Measurements from ENCODE around the gene MYOM3.

The MYOM3 gene

DNA sequence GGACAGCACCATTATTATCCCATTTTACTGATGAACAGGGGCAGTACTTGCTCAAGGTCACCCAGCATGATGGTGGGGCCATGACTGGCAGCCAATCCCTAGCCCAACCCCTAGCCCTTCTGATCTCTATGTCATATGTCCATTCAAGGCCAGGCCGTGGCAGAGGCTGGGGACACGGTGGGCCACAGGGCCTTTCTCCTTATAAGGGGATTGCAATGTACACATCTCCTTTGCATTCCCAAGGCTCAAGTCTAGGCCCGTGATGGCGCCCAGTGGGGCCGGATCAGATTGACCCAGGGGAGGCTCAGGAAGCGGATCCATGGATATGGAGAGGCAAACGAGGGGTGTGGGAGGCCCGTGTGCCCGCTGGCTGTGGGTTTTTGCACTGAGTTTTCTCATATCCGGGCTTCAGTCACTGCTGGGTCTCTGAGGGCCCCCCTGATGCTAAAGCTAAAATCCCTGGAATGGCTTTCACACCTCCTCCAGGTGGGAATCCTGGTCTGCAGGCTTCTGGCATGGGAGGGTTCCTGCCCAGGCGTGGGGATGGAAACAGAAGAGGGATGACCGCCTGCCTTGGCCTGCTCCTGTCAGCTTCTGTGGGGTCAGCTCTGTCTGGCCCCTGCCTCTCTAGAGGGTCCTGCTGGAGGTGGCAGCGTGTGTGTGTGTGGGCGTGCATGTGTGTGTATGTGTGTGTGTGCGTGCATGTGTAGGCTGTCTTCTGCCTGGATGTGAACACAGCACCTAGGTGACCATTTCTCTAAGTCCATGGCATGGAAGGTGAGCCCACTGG lies 2.1 kb downstream of the MYOM3 start:
- no peaks in the 10 kb centered on the region for H3K9me3 ChIP-seq (ENCODE audit: low read length)
- H3K36me3 ChIP-seq (ENCODE audit: insufficient read depth, low read length), result no peaks in the 10 kb centered on the region
- H3K27ac ChIP-seq (ENCODE audit: low read depth, low read length), result no peak overlapping the region
- peaks cover 4% of the 10 kb centered on the region for H3K4me1 ChIP-seq (ENCODE audit: insufficient read depth, low read length)
- no peak overlapping the region for H3K9ac ChIP-seq (ENCODE audit: low read length)
- no peaks in the 10 kb centered on the region for H3K27me3 ChIP-seq (ENCODE audit: control insufficient read depth in 1 of 2, insufficient read depth in 2 of 2, low read length in 2 of 2)
- no peak overlapping the region for H3K4me3 ChIP-seq (ENCODE audit: low read depth in 1 of 2, low read length in 2 of 2)

DNA sequence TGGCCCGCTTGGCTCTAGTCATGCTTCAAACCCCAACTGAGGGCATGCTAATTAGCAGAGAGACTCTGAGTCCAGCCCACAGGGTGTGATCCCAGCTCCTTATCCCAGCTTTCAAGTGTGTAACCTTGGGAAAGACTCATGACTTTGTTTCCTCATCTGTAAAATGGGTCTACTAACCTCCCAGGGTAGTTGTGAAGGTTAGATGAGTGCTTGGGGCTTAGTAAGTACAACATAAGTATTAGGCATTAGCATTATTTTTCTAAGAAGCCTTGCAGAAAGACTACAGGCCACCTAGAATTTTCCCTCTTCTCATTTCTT lies 2.8 kb downstream of the MYOM3 start:
- no peak overlapping the region for H3K27ac ChIP-seq (ENCODE audit: low read depth, low read length)

DNA sequence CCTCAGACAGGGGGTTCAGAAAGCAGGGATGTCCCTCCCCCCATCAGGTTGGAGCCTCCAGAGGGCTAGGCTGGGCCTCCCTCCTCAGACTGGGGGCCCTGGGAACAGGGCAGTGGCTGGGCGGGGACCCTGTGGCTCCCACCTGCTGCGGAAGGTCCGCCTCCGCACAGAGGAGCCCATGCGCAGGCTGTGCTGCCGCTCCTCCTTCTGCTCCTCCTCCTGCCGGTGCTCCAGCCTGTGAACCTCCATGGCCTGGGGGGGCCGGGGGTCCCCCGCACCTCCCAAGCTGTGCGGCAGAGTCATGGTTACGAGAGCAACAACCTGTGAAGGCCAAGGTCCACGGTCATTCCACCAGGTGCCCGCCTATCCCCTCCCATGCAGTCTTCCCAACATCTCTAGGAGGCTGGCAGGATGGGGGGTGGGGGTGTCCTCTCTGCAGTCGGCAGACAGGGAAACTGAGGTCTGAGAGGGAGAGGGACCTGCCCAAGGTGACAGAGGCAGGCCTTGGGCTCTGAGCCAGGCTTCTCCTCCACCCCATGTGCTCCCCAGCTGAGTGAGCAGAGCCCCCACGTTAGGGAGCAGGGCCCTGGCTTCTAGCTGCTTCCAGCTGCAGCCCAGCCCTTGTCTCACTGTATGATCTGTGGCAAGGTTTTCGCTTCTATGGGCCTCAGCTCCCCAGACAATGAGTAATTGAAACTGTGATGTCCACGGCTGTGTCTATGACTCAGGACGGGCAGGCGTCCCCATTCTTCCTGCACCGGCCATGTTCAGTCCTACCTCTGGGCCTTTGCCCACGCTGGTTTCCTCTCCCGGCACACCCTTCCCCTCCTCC lies 3.4 kb downstream of the MYOM3 start:
- Histone ChIP-seq H3K27ac (ENCODE audit: low read depth, low read length) (no peak overlapping the region), H3K9ac (ENCODE audit: low read length) (no peak overlapping the region), H3K36me3 (ENCODE audit: insufficient read depth, low read length) (no peaks in the 10 kb centered on the region), H3K4me3 (ENCODE audit: low read depth in 1 of 2, low read length in 2 of 2) (no peak overlapping the region), H3K27me3 (ENCODE audit: control insufficient read depth in 1 of 2, insufficient read depth in 2 of 2, low read length in 2 of 2) (no peaks in the 10 kb centered on the region), H3K9me3 (ENCODE audit: low read length) (no peaks in the 10 kb centered on the region), H3K4me1 (ENCODE audit: insufficient read depth, low read length) (peaks cover 8% of the 10 kb centered on the region)

More for the DNA sequence above, 2.8 kb downstream of the MYOM3 start:
- H3K4me1 ChIP-seq (ENCODE audit: insufficient read depth, low read length), result peaks cover 4% of the 10 kb centered on the region
- H3K36me3 ChIP-seq (ENCODE audit: insufficient read depth, low read length), result no peaks in the 10 kb centered on the region
- H3K9me3 ChIP-seq (ENCODE audit: low read length), result no peaks in the 10 kb centered on the region
- no peak overlapping the region for H3K4me3 ChIP-seq (ENCODE audit: low read depth in 1 of 2, low read length in 2 of 2)
- no peak overlapping the region for H3K9ac ChIP-seq (ENCODE audit: low read length)
- H3K27me3 ChIP-seq (ENCODE audit: control insufficient read depth in 1 of 2, insufficient read depth in 2 of 2, low read length in 2 of 2), result no peaks in the 10 kb centered on the region

DNA sequence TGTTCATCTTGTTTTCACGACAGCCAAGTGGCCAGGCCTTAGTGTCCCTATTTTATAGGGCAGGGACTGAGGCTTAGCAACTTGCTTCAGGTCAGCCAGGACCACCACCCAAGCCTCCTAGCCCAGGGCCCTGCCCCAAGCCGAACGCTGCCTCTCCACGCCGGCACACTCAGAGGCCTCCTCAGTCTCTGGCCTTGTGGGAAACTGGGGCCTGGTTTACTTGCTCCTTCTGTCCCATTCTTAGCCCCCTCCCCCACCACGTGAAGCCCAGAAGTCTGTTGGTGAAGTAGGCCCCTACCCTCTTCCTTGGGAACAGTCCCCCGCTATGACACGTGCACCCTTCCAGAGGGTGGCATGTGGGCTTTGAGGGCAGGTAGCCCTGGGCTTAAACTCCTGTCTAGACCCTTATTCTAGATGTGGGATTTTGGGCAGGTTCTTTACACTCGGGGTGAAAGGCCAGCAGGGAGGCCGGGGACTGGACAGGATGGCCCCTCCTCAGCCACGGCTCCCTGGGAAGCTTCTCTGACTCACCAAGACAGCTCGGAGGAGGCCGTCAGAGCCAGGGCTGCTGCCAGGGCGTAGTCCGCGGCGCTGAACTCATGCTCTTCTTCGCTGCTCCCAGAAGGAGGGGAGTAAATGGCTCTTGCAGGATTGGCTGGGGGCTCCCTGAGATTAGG lies 4.3 kb downstream of the MYOM3 start:
- no peak overlapping the region for H3K4me3 ChIP-seq (ENCODE audit: low read depth in 1 of 2, low read length in 2 of 2)
- H3K27ac ChIP-seq (ENCODE audit: low read depth, low read length), result no peak overlapping the region
- H3K9ac ChIP-seq (ENCODE audit: low read length), result no peak overlapping the region
- no peaks in the 10 kb centered on the region for H3K27me3 ChIP-seq (ENCODE audit: control insufficient read depth in 1 of 2, insufficient read depth in 2 of 2, low read length in 2 of 2)
- no peaks in the 10 kb centered on the region for H3K9me3 ChIP-seq (ENCODE audit: low read length)
- no peaks in the 10 kb centered on the region for H3K36me3 ChIP-seq (ENCODE audit: insufficient read depth, low read length)
- peaks cover 18% of the 10 kb centered on the region for H3K4me1 ChIP-seq (ENCODE audit: insufficient read depth, low read length)

DNA sequence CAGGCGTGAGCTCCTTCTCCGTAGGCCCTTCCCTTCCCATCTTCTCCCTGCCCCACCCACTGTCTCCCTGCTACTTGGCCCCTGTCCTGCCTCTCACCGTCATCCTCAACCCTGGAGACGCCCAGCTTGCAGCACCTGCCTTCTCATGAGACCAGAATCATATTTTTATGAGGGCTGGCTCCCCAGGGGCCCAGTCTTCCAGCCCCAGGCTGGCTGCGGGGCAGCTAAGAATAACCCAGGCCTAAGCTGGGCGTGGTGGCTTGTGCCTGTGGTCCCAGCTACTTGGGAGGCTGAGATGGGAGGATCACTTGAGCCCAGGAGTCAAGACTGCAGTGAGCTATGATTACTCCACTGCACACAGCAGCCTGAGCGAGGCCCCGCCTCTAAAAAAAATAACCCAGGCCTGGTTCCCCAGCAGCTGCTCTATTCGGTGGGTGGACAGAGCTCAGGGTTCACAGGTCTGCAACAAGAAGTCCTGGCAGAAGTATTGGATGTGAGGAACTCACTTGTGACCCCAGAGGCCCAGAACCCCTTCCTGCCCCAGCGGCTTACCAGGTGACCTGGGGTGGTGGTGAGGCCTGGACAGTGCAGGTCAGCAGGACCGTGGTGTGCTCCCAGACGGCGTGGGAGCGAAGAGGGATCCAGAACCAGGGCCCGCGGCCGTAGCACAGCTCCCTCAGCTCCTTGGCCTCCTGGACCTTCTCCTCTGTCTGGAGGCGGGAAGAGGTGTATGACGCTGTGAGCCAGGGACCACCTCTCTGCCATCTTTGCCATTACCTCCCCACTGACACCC lies 6.4 kb downstream of the MYOM3 start:
- H3K27ac ChIP-seq (ENCODE audit: low read depth, low read length), result no peak overlapping the region
- no peaks in the 10 kb centered on the region for H3K9me3 ChIP-seq (ENCODE audit: low read length)
- peaks cover 22% of the 10 kb centered on the region for H3K4me1 ChIP-seq (ENCODE audit: insufficient read depth, low read length)
- H3K4me3 ChIP-seq (ENCODE audit: low read depth in 1 of 2, low read length in 2 of 2), result no peak overlapping the region
- H3K36me3 ChIP-seq (ENCODE audit: insufficient read depth, low read length), result no peaks in the 10 kb centered on the region
- no peaks in the 10 kb centered on the region for H3K27me3 ChIP-seq (ENCODE audit: control insufficient read depth in 1 of 2, insufficient read depth in 2 of 2, low read length in 2 of 2)
- H3K9ac ChIP-seq (ENCODE audit: low read length), result no peak overlapping the region

DNA sequence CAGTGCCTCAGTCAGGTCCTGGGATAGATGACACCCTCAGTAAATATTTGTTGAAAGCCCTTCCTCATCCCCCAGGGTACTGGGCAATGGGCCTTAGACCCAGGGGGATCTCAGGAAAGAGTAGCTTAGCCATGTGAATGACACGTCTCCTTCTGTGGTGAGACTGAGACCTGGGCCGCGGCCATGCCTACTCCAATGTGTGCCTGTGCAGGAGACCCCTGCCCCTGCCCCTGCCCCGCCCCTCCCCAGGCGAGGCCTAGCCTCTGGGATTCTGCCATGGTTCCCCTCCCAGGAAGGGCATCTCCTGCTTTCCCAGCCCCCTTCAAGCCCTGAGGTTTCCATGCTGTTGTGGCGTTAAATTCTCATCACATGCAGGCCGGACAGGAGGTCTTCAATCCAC lies 7.1 kb downstream of the MYOM3 start:
- H3K27me3 ChIP-seq (ENCODE audit: control insufficient read depth in 1 of 2, insufficient read depth in 2 of 2, low read length in 2 of 2), result no peaks in the 10 kb centered on the region
- no peak overlapping the region for H3K4me3 ChIP-seq (ENCODE audit: low read depth in 1 of 2, low read length in 2 of 2)
- no peak overlapping the region for H3K9ac ChIP-seq (ENCODE audit: low read length)
- H3K4me1 ChIP-seq (ENCODE audit: insufficient read depth, low read length), result peaks cover 22% of the 10 kb centered on the region
- H3K27ac ChIP-seq (ENCODE audit: low read depth, low read length), result no peak overlapping the region
- no peaks in the 10 kb centered on the region for H3K9me3 ChIP-seq (ENCODE audit: low read length)
- H3K36me3 ChIP-seq (ENCODE audit: insufficient read depth, low read length), result no peaks in the 10 kb centered on the region

DNA sequence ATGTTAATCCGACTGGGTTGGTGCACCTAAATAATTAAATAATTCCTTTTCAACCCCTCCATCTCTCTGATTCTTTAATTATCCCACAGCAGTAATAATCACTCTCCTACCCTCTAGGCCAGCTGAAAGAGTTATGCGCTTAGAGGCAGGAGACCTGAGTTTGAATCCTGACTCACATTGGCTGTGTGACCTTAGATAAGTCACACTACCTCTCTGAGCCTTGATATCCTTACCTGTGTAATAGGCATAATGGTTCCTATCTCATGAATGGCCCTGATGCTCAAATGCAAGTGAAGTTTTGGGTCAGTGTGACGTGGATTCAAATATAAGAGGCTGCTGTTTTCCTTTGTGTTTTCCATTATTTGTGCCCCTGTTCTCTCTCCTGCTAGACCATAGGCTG lies 8.1 kb downstream of the MYOM3 start:
- no peak overlapping the region for H3K9ac ChIP-seq (ENCODE audit: low read length)
- no peaks in the 10 kb centered on the region for H3K36me3 ChIP-seq (ENCODE audit: insufficient read depth, low read length)
- no peak overlapping the region for H3K4me3 ChIP-seq (ENCODE audit: low read depth in 1 of 2, low read length in 2 of 2)
- H3K27ac ChIP-seq (ENCODE audit: low read depth, low read length), result no peak overlapping the region
- no peaks in the 10 kb centered on the region for H3K9me3 ChIP-seq (ENCODE audit: low read length)
- H3K4me1 ChIP-seq (ENCODE audit: insufficient read depth, low read length), result peaks cover 22% of the 10 kb centered on the region
- H3K27me3 ChIP-seq (ENCODE audit: control insufficient read depth in 1 of 2, insufficient read depth in 2 of 2, low read length in 2 of 2), result no peaks in the 10 kb centered on the region

DNA sequence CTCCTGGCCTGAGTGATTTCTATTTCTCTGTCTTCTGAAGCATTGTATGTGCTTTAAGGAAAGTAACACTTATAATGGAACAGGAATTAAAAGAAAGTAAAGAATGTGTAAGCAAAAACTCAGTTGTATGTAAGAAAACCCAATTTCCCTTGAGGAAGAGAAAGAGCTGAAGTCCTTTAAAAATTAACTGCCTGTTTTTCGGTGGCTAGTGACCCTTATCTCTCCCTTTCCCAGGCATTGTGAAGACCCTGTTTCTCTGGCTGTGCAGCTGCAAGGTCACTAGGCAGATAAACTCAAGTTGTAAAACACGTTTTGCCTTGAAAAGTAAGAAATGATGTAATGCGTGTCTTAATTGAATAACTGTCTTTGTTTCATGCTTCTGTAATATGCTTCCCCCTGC lies 8.5 kb downstream of the MYOM3 start:
- Histone ChIP-seq H3K9me3 (ENCODE audit: low read length) (no peaks in the 10 kb centered on the region), H3K4me1 (ENCODE audit: insufficient read depth, low read length) (peaks cover 22% of the 10 kb centered on the region), H3K27me3 (ENCODE audit: control insufficient read depth in 1 of 2, insufficient read depth in 2 of 2, low read length in 2 of 2) (no peaks in the 10 kb centered on the region), H3K4me3 (ENCODE audit: low read depth in 1 of 2, low read length in 2 of 2) (no peak overlapping the region), H3K27ac (ENCODE audit: low read depth, low read length) (no peak overlapping the region), H3K36me3 (ENCODE audit: insufficient read depth, low read length) (no peaks in the 10 kb centered on the region), H3K9ac (ENCODE audit: low read length) (no peak overlapping the region)

DNA sequence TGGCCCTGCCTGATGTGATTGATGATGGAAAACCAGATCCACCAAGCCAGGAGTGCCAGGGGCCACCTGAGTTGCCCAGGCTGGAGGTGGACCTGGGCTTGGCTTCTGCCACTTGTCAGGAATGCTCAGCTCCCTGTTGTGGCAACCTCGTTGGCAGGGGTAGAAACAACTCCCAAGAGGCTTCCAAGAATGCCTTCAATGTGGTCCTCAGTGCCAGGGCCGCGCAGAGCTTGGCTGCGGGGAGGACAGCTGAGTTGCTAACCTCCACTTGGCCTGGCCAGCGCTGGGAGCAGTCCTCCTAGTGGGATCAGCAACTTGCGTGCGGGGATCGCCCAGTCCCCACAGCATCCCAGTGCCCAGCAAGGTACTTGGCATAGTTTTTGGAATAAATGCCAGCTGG lies 9.0 kb downstream of the MYOM3 start:
- Histone ChIP-seq H3K9ac (ENCODE audit: low read length) (no peak overlapping the region), H3K36me3 (ENCODE audit: insufficient read depth, low read length) (no peaks in the 10 kb centered on the region), H3K27me3 (ENCODE audit: control insufficient read depth in 1 of 2, insufficient read depth in 2 of 2, low read length in 2 of 2) (no peaks in the 10 kb centered on the region), H3K27ac (ENCODE audit: low read depth, low read length) (no peak overlapping the region), H3K4me3 (ENCODE audit: low read depth in 1 of 2, low read length in 2 of 2) (no peak overlapping the region), H3K9me3 (ENCODE audit: low read length) (no peaks in the 10 kb centered on the region), H3K4me1 (ENCODE audit: insufficient read depth, low read length) (peaks cover 22% of the 10 kb centered on the region)

DNA sequence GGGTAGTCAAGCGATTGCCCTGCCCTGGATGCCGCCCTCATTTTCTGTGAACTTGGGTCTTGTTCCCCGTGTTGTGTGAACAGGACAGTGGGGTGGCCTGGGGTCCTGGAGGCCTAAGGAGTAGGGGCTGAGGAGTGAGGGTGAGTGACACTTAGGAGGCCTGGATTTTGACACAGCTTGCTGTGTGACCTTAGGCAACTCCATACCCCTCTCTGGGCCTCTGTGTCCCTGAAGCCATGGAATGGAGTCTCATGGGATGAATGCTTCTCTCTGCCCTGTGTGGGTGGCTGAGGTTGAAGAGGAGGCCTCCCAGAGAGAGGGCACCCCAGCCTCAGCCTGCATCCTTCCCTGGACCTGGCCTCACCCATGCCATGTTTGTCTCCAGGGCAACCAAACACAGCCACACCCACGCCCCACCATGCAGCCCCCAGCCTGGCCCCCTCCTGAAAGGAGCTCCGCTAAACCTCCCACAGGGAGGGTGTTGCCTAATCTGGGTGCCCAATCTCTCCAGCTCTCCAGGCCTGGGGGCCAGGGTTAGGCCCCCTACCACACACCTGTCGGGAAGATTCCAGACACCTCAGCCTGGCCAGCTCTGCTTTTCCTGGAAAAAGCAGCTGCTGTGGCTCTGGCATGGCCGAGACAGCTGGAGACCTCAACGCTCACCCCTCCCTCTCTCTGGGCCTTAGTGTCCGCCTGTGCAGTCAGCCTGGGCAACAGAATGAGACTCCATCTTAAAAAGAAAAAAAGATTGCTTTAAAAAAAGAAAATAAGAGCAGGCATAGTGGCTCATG lies 9.9 kb downstream of the MYOM3 start:
- Histone ChIP-seq H3K27ac (ENCODE audit: low read depth, low read length) (no peak overlapping the region), H3K4me1 (ENCODE audit: insufficient read depth, low read length) (peaks cover 22% of the 10 kb centered on the region), H3K27me3 (ENCODE audit: control insufficient read depth in 1 of 2, insufficient read depth in 2 of 2, low read length in 2 of 2) (no peaks in the 10 kb centered on the region)

More for the DNA sequence above, 9.9 kb downstream of the MYOM3 start:
- no peak overlapping the region for H3K9ac ChIP-seq (ENCODE audit: low read length)
- no peak overlapping the region for H3K4me3 ChIP-seq (ENCODE audit: low read depth in 1 of 2, low read length in 2 of 2)
- H3K36me3 ChIP-seq (ENCODE audit: insufficient read depth, low read length), result no peaks in the 10 kb centered on the region
- no peaks in the 10 kb centered on the region for H3K9me3 ChIP-seq (ENCODE audit: low read length)

Measured in muscle layer of colon (tissue), 2 donors.